ENCODE data around the gene DYNC1LI2.

The DYNC1LI2 gene

DNA sequence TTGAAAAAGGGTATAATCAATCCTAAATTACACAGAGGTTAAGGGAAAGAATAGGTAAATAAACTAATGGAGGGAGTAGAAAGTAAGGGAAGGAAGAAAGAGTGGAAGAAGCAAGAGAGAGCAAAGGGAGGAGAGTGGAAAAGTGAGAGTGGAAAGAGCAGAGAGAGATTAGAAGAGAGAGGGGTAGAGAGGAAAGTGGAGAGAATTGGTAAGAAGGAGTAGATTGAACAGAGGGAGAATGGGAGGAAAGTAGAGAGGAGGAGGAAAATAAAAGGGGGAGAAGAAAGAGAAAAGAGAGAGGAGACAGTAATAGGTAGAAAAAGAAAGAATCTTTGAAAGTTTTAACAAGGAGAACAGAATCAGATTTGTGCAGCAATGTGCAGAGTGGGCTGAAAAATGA lies 25.0 kb upstream of the DYNC1LI2 start:
- Histone ChIP-seq H3K27ac (ENCODE audit: insufficient read depth in 1 of 2, low read depth in 1 of 2, low read length in 2 of 2, poor library complexity in 1 of 2, severe bottlenecking in 2 of 2) (no peak overlapping the region), H3K4me3 (ENCODE audit: control insufficient read depth in 1 of 7, extremely low read depth in 1 of 7, insufficient read depth in 4 of 7, low read depth in 2 of 7, low read length in 6 of 7) (no peak overlapping the region), H3K4me1 (ENCODE audit: control extremely low read depth in 1 of 4, control insufficient read depth in 4 of 4, insufficient read depth in 4 of 4, low read length in 3 of 4) (no peaks in the 10 kb centered on the region), H3K36me3 (ENCODE audit: control insufficient read depth in 4 of 4, insufficient read depth in 4 of 4, low read length in 3 of 4) (no peaks in the 10 kb centered on the region), H3K9me3 (ENCODE audit: control extremely low read depth in 1 of 5, control insufficient read depth in 4 of 5, insufficient read depth in 2 of 5, low read depth in 1 of 5, low read length in 4 of 5) (no peaks in the 10 kb centered on the region), H3K27me3 (replicated peaks in 2 of 5; ENCODE audit: control insufficient read depth in 4 of 5, insufficient read depth in 5 of 5, low read length in 4 of 5) (no peaks in the 10 kb centered on the region)
- POLR2A ChIA-PET: no interaction called here
- no peak for DNase-seq
- CTCF ChIA-PET: interaction anchor here (0.7 kb wide), 1 partner anchor 49 kb away, joined by 4 read pairs; no protein-coding TSS in a partner anchor

- Histone ChIP-seq H3K4me3 (ENCODE audit: control insufficient read depth in 1 of 7, extremely low read depth in 1 of 7, insufficient read depth in 4 of 7, low read depth in 2 of 7, low read length in 6 of 7) (no peak overlapping the region), H3K4me1 (ENCODE audit: control extremely low read depth in 1 of 4, control insufficient read depth in 4 of 4, insufficient read depth in 4 of 4, low read length in 3 of 4) (no peaks in the 10 kb centered on the region), H3K36me3 (ENCODE audit: control insufficient read depth in 4 of 4, insufficient read depth in 4 of 4, low read length in 3 of 4) (no peaks in the 10 kb centered on the region), H3K27ac (ENCODE audit: insufficient read depth in 1 of 2, low read depth in 1 of 2, low read length in 2 of 2, poor library complexity in 1 of 2, severe bottlenecking in 2 of 2) (no peak overlapping the region), H3K9me3 (ENCODE audit: control extremely low read depth in 1 of 5, control insufficient read depth in 4 of 5, insufficient read depth in 2 of 5, low read depth in 1 of 5, low read length in 4 of 5) (no peaks in the 10 kb centered on the region), H3K27me3 (replicated peaks in 2 of 5; ENCODE audit: control insufficient read depth in 4 of 5, insufficient read depth in 5 of 5, low read length in 4 of 5) (no peaks in the 10 kb centered on the region)
- DNase-seq: peak in 1 of 3 donors; percentile 14
- ChIA-PET CTCF (no interaction called here), POLR2A (interaction anchor here (0.5 kb wide), 1 partner anchor 93 kb away, joined by 3 read pairs; no protein-coding TSS in a partner anchor)
- 100% methylated on average over 1 of the region's 2 CpGs for WGBS (ENCODE audit: insufficient coverage)
Measured at GRCh38 chr16:66774981-66775380, 23.6 kb upstream of the DYNC1LI2 start.

DNA sequence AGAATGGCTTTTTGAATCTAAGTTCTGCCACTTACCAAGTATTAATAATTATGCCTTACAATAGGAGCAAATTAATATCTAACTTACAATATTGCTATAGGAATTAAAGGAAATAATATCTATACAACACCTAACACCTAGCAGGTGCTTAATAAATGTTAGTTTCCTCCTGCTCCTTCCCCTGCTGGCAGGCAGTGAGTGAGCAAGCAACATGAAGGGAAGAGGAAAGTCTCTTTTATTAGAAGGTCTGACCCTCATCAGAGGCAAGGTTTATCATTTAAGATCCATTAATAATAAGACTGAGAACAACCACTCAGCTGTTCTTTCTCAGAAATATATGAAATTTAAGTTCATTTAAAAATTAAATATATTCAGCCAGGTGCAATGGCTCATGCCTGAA lies 6.7 kb upstream of the DYNC1LI2 start:
- H3K36me3 ChIP-seq (ENCODE audit: control insufficient read depth in 4 of 4, insufficient read depth in 4 of 4, low read length in 3 of 4): no peaks in the 10 kb centered on the region
- H3K9me3 ChIP-seq (ENCODE audit: control extremely low read depth in 1 of 5, control insufficient read depth in 4 of 5, insufficient read depth in 2 of 5, low read depth in 1 of 5, low read length in 4 of 5): no peaks in the 10 kb centered on the region
- H3K4me1 ChIP-seq (ENCODE audit: control extremely low read depth in 1 of 4, control insufficient read depth in 4 of 4, insufficient read depth in 4 of 4, low read length in 3 of 4): no peaks in the 10 kb centered on the region
- H3K4me3 ChIP-seq (ENCODE audit: control insufficient read depth in 1 of 7, extremely low read depth in 1 of 7, insufficient read depth in 4 of 7, low read depth in 2 of 7, low read length in 6 of 7): no peak overlapping the region
- no peak for DNase-seq
- no peak overlapping the region for H3K27ac ChIP-seq (ENCODE audit: insufficient read depth in 1 of 2, low read depth in 1 of 2, low read length in 2 of 2, poor library complexity in 1 of 2, severe bottlenecking in 2 of 2)
- ChIA-PET CTCF (no interaction called here), POLR2A (no interaction called here)
- H3K27me3 ChIP-seq (replicated peaks in 2 of 5; ENCODE audit: control insufficient read depth in 4 of 5, insufficient read depth in 5 of 5, low read length in 4 of 5): peaks cover 0 to 5% (median 4%) of the 10 kb centered on the region in 5 experiments

GRCh38 chr16:66754819-66755218 lies 3.4 kb upstream of the DYNC1LI2 start:
- ChIA-PET POLR2A (interaction anchor here (0.8 kb wide), 1 partner anchor 28 kb away, joined by 3 read pairs; no protein-coding TSS in a partner anchor), CTCF (interaction anchor here (1.9 to 4.1 kb wide), 2 partner anchors 13 to 27 kb away, joined by 9 to 24 read pairs; no protein-coding TSS in a partner anchor)
- no peaks in the 10 kb centered on the region for H3K9me3 ChIP-seq (ENCODE audit: control extremely low read depth in 1 of 5, control insufficient read depth in 4 of 5, insufficient read depth in 2 of 5, low read depth in 1 of 5, low read length in 4 of 5)
- no peak overlapping the region for H3K4me3 ChIP-seq (ENCODE audit: control insufficient read depth in 1 of 7, extremely low read depth in 1 of 7, insufficient read depth in 4 of 7, low read depth in 2 of 7, low read length in 6 of 7)
- H3K36me3 ChIP-seq (ENCODE audit: control insufficient read depth in 4 of 4, insufficient read depth in 4 of 4, low read length in 3 of 4): peaks cover 0 to 1% (median 0%) of the 10 kb centered on the region in 4 experiments
- no peak overlapping the region for H3K27ac ChIP-seq (ENCODE audit: insufficient read depth in 1 of 2, low read depth in 1 of 2, low read length in 2 of 2, poor library complexity in 1 of 2, severe bottlenecking in 2 of 2)
- peaks cover 0 to 18% (median 10%) of the 10 kb centered on the region in 5 experiments for H3K27me3 ChIP-seq (replicated peaks in 2 of 5; ENCODE audit: control insufficient read depth in 4 of 5, insufficient read depth in 5 of 5, low read length in 4 of 5)
- H3K4me1 ChIP-seq (ENCODE audit: control extremely low read depth in 1 of 4, control insufficient read depth in 4 of 4, insufficient read depth in 4 of 4, low read length in 3 of 4): peaks cover 10 to 18% (median 14%) of the 10 kb centered on the region in 4 experiments
- 77% methylated on average over 2 of the region's 3 CpGs for WGBS (ENCODE audit: insufficient coverage)
- DNase-seq: no peak

- Histone ChIP-seq H3K36me3 (ENCODE audit: control insufficient read depth in 4 of 4, insufficient read depth in 4 of 4, low read length in 3 of 4) (peaks cover 0 to 6% (median 2%) of the 10 kb centered on the region in 4 experiments), H3K4me1 (ENCODE audit: control extremely low read depth in 1 of 4, control insufficient read depth in 4 of 4, insufficient read depth in 4 of 4, low read length in 3 of 4) (peaks cover 11 to 23% (median 17%) of the 10 kb centered on the region in 4 experiments), H3K27ac (ENCODE audit: insufficient read depth in 1 of 2, low read depth in 1 of 2, low read length in 2 of 2, poor library complexity in 1 of 2, severe bottlenecking in 2 of 2) (no peak overlapping the region), H3K27me3 (replicated peaks in 2 of 5; ENCODE audit: control insufficient read depth in 4 of 5, insufficient read depth in 5 of 5, low read length in 4 of 5) (peaks cover 0 to 18% (median 10%) of the 10 kb centered on the region in 5 experiments), H3K4me3 (ENCODE audit: control insufficient read depth in 1 of 7, extremely low read depth in 1 of 7, insufficient read depth in 4 of 7, low read depth in 2 of 7, low read length in 6 of 7) (no peak overlapping the region), H3K9me3 (ENCODE audit: control extremely low read depth in 1 of 5, control insufficient read depth in 4 of 5, insufficient read depth in 2 of 5, low read depth in 1 of 5, low read length in 4 of 5) (no peaks in the 10 kb centered on the region)
- POLR2A ChIA-PET: interaction anchor here (0.8 kb wide), 1 partner anchor 28 kb away, joined by 3 read pairs; no protein-coding TSS in a partner anchor
- WGBS (ENCODE audit: insufficient coverage): no CpG with 5 or more reads among the region's 2 CpGs
- no peak for DNase-seq
- CTCF ChIA-PET: interaction anchor here (1.9 to 4.1 kb wide), 2 partner anchors 13 to 27 kb away, joined by 9 to 24 read pairs; no protein-coding TSS in a partner anchor
Measured at GRCh38 chr16:66754211-66754610, 2.8 kb upstream of the DYNC1LI2 start.

GRCh38 chr16:66752958-66753357 lies 1.5 kb upstream of the DYNC1LI2 start:
- WGBS (ENCODE audit: insufficient coverage): 100% methylated on average over 2 of the region's 2 CpGs
- ChIA-PET CTCF (interaction anchor here (3.3 to 4.1 kb wide), 2 partner anchors 11 to 16 kb away, joined by 16 to 24 read pairs; no protein-coding TSS in a partner anchor), POLR2A (no interaction called here)
- no peak overlapping the region for H3K27ac ChIP-seq (ENCODE audit: insufficient read depth in 1 of 2, low read depth in 1 of 2, low read length in 2 of 2, poor library complexity in 1 of 2, severe bottlenecking in 2 of 2)
- H3K4me3 ChIP-seq (ENCODE audit: control insufficient read depth in 1 of 7, extremely low read depth in 1 of 7, insufficient read depth in 4 of 7, low read depth in 2 of 7, low read length in 6 of 7): no peak overlapping the region
- no peaks in the 10 kb centered on the region for H3K9me3 ChIP-seq (ENCODE audit: control extremely low read depth in 1 of 5, control insufficient read depth in 4 of 5, insufficient read depth in 2 of 5, low read depth in 1 of 5, low read length in 4 of 5)
- no peak for DNase-seq
- peaks cover 3 to 18% (median 9%) of the 10 kb centered on the region in 4 experiments for H3K36me3 ChIP-seq (ENCODE audit: control insufficient read depth in 4 of 4, insufficient read depth in 4 of 4, low read length in 3 of 4)
- H3K27me3 ChIP-seq (replicated peaks in 2 of 5; ENCODE audit: control insufficient read depth in 4 of 5, insufficient read depth in 5 of 5, low read length in 4 of 5): peaks cover 0 to 18% (median 10%) of the 10 kb centered on the region in 5 experiments
- peaks cover 11 to 23% (median 17%) of the 10 kb centered on the region in 4 experiments for H3K4me1 ChIP-seq (ENCODE audit: control extremely low read depth in 1 of 4, control insufficient read depth in 4 of 4, insufficient read depth in 4 of 4, low read length in 3 of 4)

- ChIA-PET POLR2A (no interaction called here), CTCF (interaction anchor here (0.6 to 4.1 kb wide), 8 partner anchors 10 to 104 kb away, joined by 3 to 24 read pairs (median 8); no protein-coding TSS in a partner anchor)
- DNase-seq: no peak
- H3K4me1 ChIP-seq (ENCODE audit: control extremely low read depth in 1 of 4, control insufficient read depth in 4 of 4, insufficient read depth in 4 of 4, low read length in 3 of 4): peaks cover 11 to 23% (median 18%) of the 10 kb centered on the region in 4 experiments
- peaks cover 3 to 23% (median 10%) of the 10 kb centered on the region in 4 experiments for H3K36me3 ChIP-seq (ENCODE audit: control insufficient read depth in 4 of 4, insufficient read depth in 4 of 4, low read length in 3 of 4)
- no peak overlapping the region for H3K27ac ChIP-seq (ENCODE audit: insufficient read depth in 1 of 2, low read depth in 1 of 2, low read length in 2 of 2, poor library complexity in 1 of 2, severe bottlenecking in 2 of 2)
- H3K4me3 ChIP-seq (ENCODE audit: control insufficient read depth in 1 of 7, extremely low read depth in 1 of 7, insufficient read depth in 4 of 7, low read depth in 2 of 7, low read length in 6 of 7): peak overlapping the region in 3 of 7 experiments; percentile 13 to 98 (median 74)
- peaks cover 0 to 18% (median 10%) of the 10 kb centered on the region in 5 experiments for H3K27me3 ChIP-seq (replicated peaks in 2 of 5; ENCODE audit: control insufficient read depth in 4 of 5, insufficient read depth in 5 of 5, low read length in 4 of 5)
- no peaks in the 10 kb centered on the region for H3K9me3 ChIP-seq (ENCODE audit: control extremely low read depth in 1 of 5, control insufficient read depth in 4 of 5, insufficient read depth in 2 of 5, low read depth in 1 of 5, low read length in 4 of 5)
- WGBS (ENCODE audit: insufficient coverage): 94% methylated on average over 3 of the region's 6 CpGs
Measured at GRCh38 chr16:66752379-66752778, 970 bp upstream of the DYNC1LI2 start.

All from common myeloid progenitor, CD34-positive (primary cell).